HCT116 (cell line): Measurements from ENCODE around the gene TIMM44. TPM values are rescaled to one million over a fixed set of nuclear protein-coding genes. Genes with fewer than 3 reads are reported as not detected.

Experiments used
- ATAC-seq: fragments of 200-7000 bp; cut with Tn5 transposase; 2 replicates; pipeline ENCODE4 v1.9.1; 2020; ENCODE audit warnings: mild to moderate bottlenecking, moderate library complexity
- BruUV-seq: library from RNA; stranded (reverse); fragments of 400-500 nt; replicated peaks from 2 replicates; lab custom pipeline; 2021; lab: Mats Ljungman, UMichigan
- CTCF ChIA-PET: fragments of 300-600 bp; sonication (Branson Sonifier 250); formaldehyde crosslinking; loops from one replicate; lab custom pipeline; 2021; ENCODE audit warnings: antibody characterized with exemption; lab: Charles Lee
- POLR2A ChIA-PET: fragments of 300-600, 350-600 bp; sonication (Branson Sonifier 250); formaldehyde crosslinking; loops from one replicate; lab custom pipeline; 2021; ENCODE audit warnings: antibody characterized with exemption; lab: Charles Lee
- RAD21 ChIA-PET, 2 experiments: fragments of 300-600 bp; sonication (Branson Sonifier 250); formaldehyde crosslinking; loops; one replicate each; lab custom pipeline; 2023; ENCODE audit warnings: low total read pairs in 2 of 2; ENCODE audit not compliant: uncharacterized antibody in 2 of 2, unreplicated experiment in 2 of 2, low non-redundant PET in 1 of 2; lab: Charles Lee
- DNase-seq: peaks from one replicate; pipeline ENCODE4 v3.0.0-alpha.2; 2010; ENCODE audit warnings: low read depth, low spot score
- H2AFZ ChIP-seq: fragments of 200-600 bp; shearing (Covaris generic), sonication (generic); 2 replicates; pipeline ENCODE4 v1.6.1; 2017; ENCODE audit warnings: low read depth, mixed run types, mixed read lengths, antibody characterized with exemption, low read length; ENCODE audit not compliant: poor library complexity, severe bottlenecking
- H3K27ac ChIP-seq: 2 replicates; pipeline ENCODE4 v1.5.1; 2012; ENCODE audit warnings: low read depth, low read length
- H3K27me3 ChIP-seq: fragments of 200-600 bp; sonication (generic); 2 replicates; pipeline ENCODE4 v1.6.1; 2016; ENCODE audit warnings: mixed run types, low read length, mixed read lengths; ENCODE audit not compliant: insufficient read depth
- H3K36me3 ChIP-seq, 2 experiments: fragments of 200-500 bp in 1 of 2; fragments of 200-600 bp in 1 of 2; sonication (Bioruptor generic) in 1 of 2; sonication (generic) in 1 of 2; 2 replicates each; pipeline versions ENCODE4 v1.5.1 to v1.6.1; 2014 to 2016; ENCODE audit warnings: low read length in 2 of 2, inconsistent platforms in 1 of 2, mixed read lengths in 1 of 2, mixed run types in 1 of 2; ENCODE audit not compliant: insufficient read depth in 2 of 2, control insufficient read depth in 1 of 2
- H3K4me1 ChIP-seq, 2 experiments: fragments of 200-600 bp in 1 of 2; sonication (generic) in 1 of 2; 2 replicates each; pipeline versions ENCODE4 v1.5.1 to v1.6.1; 2012 to 2017; ENCODE audit warnings: low read length in 2 of 2, inconsistent platforms in 1 of 2, mild to moderate bottlenecking in 1 of 2, mixed read lengths in 1 of 2, mixed run types in 1 of 2, moderate library complexity in 1 of 2; ENCODE audit not compliant: insufficient read depth in 2 of 2, control insufficient read depth in 1 of 2
- H3K4me2 ChIP-seq: fragments of 200-600 bp; sonication (generic); 2 replicates; pipeline ENCODE4 v1.6.1; 2017; ENCODE audit warnings: mixed run types, low read length, mixed read lengths
- H3K4me3 ChIP-seq, 2 experiments: fragments of 200-600 bp in 1 of 2; sonication (generic) in 1 of 2; replicated peaks in 1 of 2; 2 replicates each; pipeline ENCODE4 v1.5.1; 2011 to 2016; ENCODE audit warnings: low read length in 2 of 2, control low read depth in 1 of 2, low read depth in 1 of 2, mild to moderate bottlenecking in 1 of 2, mixed read lengths in 1 of 2, mixed run types in 1 of 2
- H3K79me2 ChIP-seq: fragments of 200-600 bp; sonication (generic); 2 replicates; pipeline ENCODE4 v1.6.1; 2017; ENCODE audit warnings: mild to moderate bottlenecking, mixed run types, low read length, moderate library complexity, mixed read lengths; ENCODE audit not compliant: insufficient read depth
- H3K9ac ChIP-seq: fragments of 200-600 bp; sonication (generic); 2 replicates; pipeline ENCODE4 v1.6.1; 2016; ENCODE audit warnings: low read length, mixed read lengths
- H3K9me2 ChIP-seq: fragments of 200-600 bp; sonication (generic), shearing (Covaris generic); 2 replicates; pipeline ENCODE4 v1.6.1; 2017; ENCODE audit warnings: mixed run types, mild to moderate bottlenecking, moderate library complexity; ENCODE audit not compliant: insufficient read depth
- H3K9me3 ChIP-seq, 2 experiments: fragments of 200-500 bp in 1 of 2; fragments of 200-600 bp in 1 of 2; sonication (Bioruptor generic) in 1 of 2; sonication (generic) in 1 of 2; 2 replicates each; pipeline ENCODE4 v1.6.1; 2014 to 2017; ENCODE audit warnings: low read length in 2 of 2, mixed read lengths in 2 of 2, inconsistent platforms in 1 of 2, low read depth in 1 of 2, mild to moderate bottlenecking in 1 of 2, mixed run types in 1 of 2, moderate library complexity in 1 of 2; ENCODE audit not compliant: control insufficient read depth in 1 of 2, insufficient read depth in 1 of 2
- H4K20me1 ChIP-seq: fragments of 200-600 bp; sonication (generic), shearing (Covaris generic); 2 replicates; pipeline ENCODE4 v1.6.1; 2017; ENCODE audit warnings: mixed run types, mild to moderate bottlenecking, moderate library complexity; ENCODE audit not compliant: insufficient read depth
- ATF3 ChIP-seq: IDR thresholded peaks from 2 replicates; pipeline ENCODE4 v1.6.1; 2012
- CBX3 ChIP-seq: IDR thresholded peaks from 2 replicates; pipeline ENCODE4 v1.6.1; 2012; ENCODE audit warnings: low read depth
- CEBPB ChIP-seq: IDR thresholded peaks from 2 replicates; pipeline ENCODE4 v1.6.1; 2012; ENCODE audit warnings: low read depth
- ELF1 ChIP-seq: IDR thresholded peaks from 2 replicates; pipeline ENCODE4 v1.6.1; 2012; ENCODE audit warnings: low read depth, borderline replicate concordance
- EZH2 ChIP-seq: fragments of 200-600 bp; sonication (generic); IDR thresholded peaks from 2 replicates; pipeline ENCODE4 v1.6.1; 2017; ENCODE audit warnings: antibody characterized with exemption, mixed run types
- JUND ChIP-seq: IDR thresholded peaks from 2 replicates; pipeline ENCODE4 v1.6.1; 2012
- MAX ChIP-seq: IDR thresholded peaks from 2 replicates; pipeline ENCODE4 v1.6.1; 2012
- POLR2A ChIP-seq: IDR thresholded peaks from 2 replicates; pipeline ENCODE4 v1.7.0; 2011; ENCODE audit warnings: borderline replicate concordance; ENCODE audit not compliant: insufficient read depth, insufficient read length; ENCODE audit errors: extremely low read depth
- RAD21 ChIP-seq: IDR thresholded peaks from 2 replicates; pipeline ENCODE4 v1.6.1; 2012; ENCODE audit warnings: low read depth, mild to moderate bottlenecking
- REST ChIP-seq: IDR thresholded peaks from 2 replicates; pipeline ENCODE4 v1.6.1; 2012; ENCODE audit warnings: low read depth
- SIN3A ChIP-seq: IDR thresholded peaks from 2 replicates; pipeline ENCODE4 v1.6.1; 2012; ENCODE audit warnings: low read depth
- SRF ChIP-seq: IDR thresholded peaks from 2 replicates; pipeline ENCODE4 v1.6.1; 2012; ENCODE audit warnings: low read depth
- TCF7L2 ChIP-seq: IDR thresholded peaks from 2 replicates; pipeline ENCODE4 v1.7.0; 2011; ENCODE audit warnings: borderline replicate concordance, inconsistent platforms; ENCODE audit not compliant: insufficient read depth, insufficient read length; ENCODE audit errors: extremely low read depth
- ZBTB33 ChIP-seq: IDR thresholded peaks from 2 replicates; pipeline ENCODE4 v1.6.1; 2011; ENCODE audit warnings: mild to moderate bottlenecking, low read length, moderate library complexity; ENCODE audit not compliant: insufficient replicate concordance; ENCODE audit errors: extremely low read depth
- ZFX ChIP-seq: fragments of 450-650 bp; IDR thresholded peaks from 2 replicates; pipeline ENCODE4 v1.6.1; 2017
- ZNF274 ChIP-seq: fragments of 200-500 bp; sonication (Bioruptor generic); IDR thresholded peaks from 2 replicates; pipeline ENCODE4 v1.6.1; 2014; ENCODE audit warnings: mild to moderate bottlenecking, low read depth, low read length, inconsistent platforms
- intact Hi-C: fragments of 100-400 bp; cut with micrococcal nuclease; formaldehyde crosslinking; loops from 2 replicates; pipeline ENCODE4 v1.10.0; 2022
- total RNA-seq: library from RNA; stranded (reverse); gene quantifications from one replicate; pipeline ENCODE4 v1.2.1, GENCODE V29; 2021; ENCODE audit not compliant: unreplicated experiment
- TF ChIP-seq, protein P1 (sequence below), 3 experiments: fragments of 200-600 bp in 1 of 3; sonication (generic) in 1 of 3; IDR thresholded peaks in 2 of 3; conservative IDR thresholded peaks in 1 of 3; 2 replicates each; pipeline ENCODE4 v1.5.1; 2012 to 2017; ENCODE audit warnings: low read depth in 2 of 3, low read length in 2 of 3, antibody characterized with exemption in 1 of 3, borderline replicate concordance in 1 of 3, control low read depth in 1 of 3, mild to moderate bottlenecking in 1 of 3, mixed read lengths in 1 of 3, mixed run types in 1 of 3, moderate library complexity in 1 of 3; ENCODE audit not compliant: insufficient read depth in 1 of 3

The TIMM44 gene
- total RNA-seq, 1 experiment from 2014 or later = 136 TPM

DNA sequence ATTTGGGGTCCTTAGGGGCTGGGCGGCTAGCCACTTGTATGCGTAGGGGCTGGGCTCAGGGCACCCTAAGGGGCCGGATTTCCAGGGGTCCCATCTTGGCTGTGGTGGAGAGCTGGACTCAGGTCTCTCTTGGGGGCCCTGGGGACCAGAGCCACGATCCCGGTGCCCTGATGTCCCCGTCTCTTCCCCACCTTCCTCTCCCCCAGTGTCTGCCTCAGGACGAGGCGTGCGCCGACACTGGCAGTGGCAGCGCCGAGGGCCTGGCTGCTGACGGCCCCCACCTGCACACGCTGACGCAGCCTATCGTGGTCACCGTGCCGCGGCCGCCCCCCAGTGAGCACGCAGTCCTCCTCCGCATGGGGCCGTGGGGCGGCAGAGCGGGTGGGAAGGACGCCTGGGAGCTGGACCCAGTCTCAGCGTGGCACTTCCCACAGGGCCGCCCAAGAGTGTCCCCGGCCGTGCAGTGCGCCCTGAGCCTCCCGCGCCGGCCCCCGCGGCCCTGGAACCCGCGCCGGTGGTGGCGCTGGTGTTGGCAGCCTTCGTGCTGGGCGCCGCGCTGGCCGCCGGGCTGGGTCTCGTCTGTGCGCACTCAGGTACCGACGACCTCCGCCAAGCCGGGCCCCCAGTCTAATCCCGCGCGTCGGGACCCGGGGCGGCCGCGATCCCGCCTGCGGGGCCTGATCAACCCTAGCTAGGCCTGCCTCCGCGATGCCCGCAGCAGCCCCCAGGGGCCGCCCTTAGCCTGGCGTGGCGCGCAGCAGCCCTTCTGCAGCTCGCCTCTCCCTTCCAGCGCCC is 26.0 kb downstream of the TIMM44 start (continued):
- TF ChIP-seq, protein P1, sequence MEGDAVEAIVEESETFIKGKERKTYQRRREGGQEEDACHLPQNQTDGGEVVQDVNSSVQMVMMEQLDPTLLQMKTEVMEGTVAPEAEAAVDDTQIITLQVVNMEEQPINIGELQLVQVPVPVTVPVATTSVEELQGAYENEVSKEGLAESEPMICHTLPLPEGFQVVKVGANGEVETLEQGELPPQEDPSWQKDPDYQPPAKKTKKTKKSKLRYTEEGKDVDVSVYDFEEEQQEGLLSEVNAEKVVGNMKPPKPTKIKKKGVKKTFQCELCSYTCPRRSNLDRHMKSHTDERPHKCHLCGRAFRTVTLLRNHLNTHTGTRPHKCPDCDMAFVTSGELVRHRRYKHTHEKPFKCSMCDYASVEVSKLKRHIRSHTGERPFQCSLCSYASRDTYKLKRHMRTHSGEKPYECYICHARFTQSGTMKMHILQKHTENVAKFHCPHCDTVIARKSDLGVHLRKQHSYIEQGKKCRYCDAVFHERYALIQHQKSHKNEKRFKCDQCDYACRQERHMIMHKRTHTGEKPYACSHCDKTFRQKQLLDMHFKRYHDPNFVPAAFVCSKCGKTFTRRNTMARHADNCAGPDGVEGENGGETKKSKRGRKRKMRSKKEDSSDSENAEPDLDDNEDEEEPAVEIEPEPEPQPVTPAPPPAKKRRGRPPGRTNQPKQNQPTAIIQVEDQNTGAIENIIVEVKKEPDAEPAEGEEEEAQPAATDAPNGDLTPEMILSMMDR (IDR thresholded peaks at IDR 0.05 in 2 of 3, conservative IDR thresholded peaks at IDR 0.05 in 1 of 3; ENCODE audit: borderline replicate concordance in 1 of 3, insufficient read depth in 1 of 3, low read depth in 2 of 3, low read length in 2 of 3) = peak in 2 of 3 experiments; percentile 69 to 79; a peak in 4 of 6 replicates
- TF ChIP-seq, all 23 proteins: peak for 8

DNA sequence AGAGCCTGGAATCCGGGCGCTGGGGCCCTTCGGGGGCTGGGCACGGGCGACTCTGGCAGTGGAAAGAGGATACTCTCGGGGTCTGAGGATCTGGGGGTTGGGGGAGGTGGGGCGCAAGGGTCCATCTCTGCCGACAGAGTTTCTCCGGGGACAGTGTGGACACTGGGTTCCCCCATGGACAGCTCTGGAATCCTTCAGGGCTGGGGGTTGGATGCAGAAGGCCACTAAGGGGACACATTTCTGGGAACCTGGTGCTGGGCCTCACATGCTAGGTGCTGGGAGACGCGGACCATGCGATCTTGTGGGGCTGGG is 26.6 kb downstream of the TIMM44 start:
- ChIA-PET POLR2A (interaction anchor here (1.3 to 1.7 kb wide), 2 partner anchors 14 to 27 kb away, joined by 5 to 6 read pairs; partner anchors contain the start of genes MAP2K7 and TIMM44), CTCF (interaction anchor here (1.0 to 1.3 kb wide), 2 partner anchors 13 to 86 kb away, joined by 4 to 6 read pairs; partner anchors contain the start of gene MAP2K7)
- TF ChIP-seq JUND (no peak), TCF7L2 (no peak), ZNF274 (no peak), POLR2A (no peak), EZH2 (no peak), ZFX (no peak), SRF (no peak), MAX (no peak), ELF1 (no peak), RAD21 (no peak), ATF3 (no peak), ZBTB33 (no peak), CEBPB (no peak), REST (no peak), SIN3A (no peak), CBX3 (no peak)

More for the DNA sequence above, 26.6 kb downstream of the TIMM44 start:
- RAD21 ChIA-PET = no interaction called here
- ATAC-seq = peak; percentile 0; the same call in 1 of the 2 replicates
- Histone ChIP-seq H3K9me2 (no peaks in the 10 kb centered on the region), H3K27ac (peak overlapping the region; percentile 89), H3K9me3 (no peaks in the 10 kb centered on the region), H3K4me2 (peak overlapping the region; percentile 91), H3K27me3 (no peaks in the 10 kb centered on the region), H3K4me3 (peak overlapping the region; percentile 66 to 74), H3K4me1 (peaks cover 21 to 57% of the 10 kb centered on the region in 2 experiments; a peak in 3 of 4 replicates), H3K9ac (peak overlapping the region; percentile 89), H3K79me2 (peaks cover 10% of the 10 kb centered on the region; the same call in 1 of the 2 replicates), H4K20me1 (no peaks in the 10 kb centered on the region), H2AFZ (peak overlapping the region; percentile 14), H3K36me3 (peaks cover 1 to 4% of the 10 kb centered on the region in 2 experiments; a peak in 3 of 4 replicates)
- DNase-seq = no peak
- intact Hi-C loops = no loop called here
- BruUV-seq = no TSS peak
